Measurements from ENCODE around the gene SETD2.
A peak's percentile ranks its signal among the peaks of the same experiment; 100 is the strongest.

SETD2 gene

GRCh38 chr3:46998121-46998851, 165.6 kb downstream of the SETD2 start:
- no peak for DNase-seq (ENCODE audit: low spot score)

GRCh38 chr3:46997453-46998091, 166.3 kb downstream of the SETD2 start:
- no peak for DNase-seq (ENCODE audit: low spot score)

GRCh38 chr3:46996689-46997452, 167.0 kb downstream of the SETD2 start:
- DNase-seq (ENCODE audit: low spot score) = no peak

- no peak for DNase-seq (ENCODE audit: low spot score)
Measured at GRCh38 chr3:46995901-46996562, 167.9 kb downstream of the SETD2 start.

- no peak for DNase-seq (ENCODE audit: low spot score)
Measured at GRCh38 chr3:46994801-46995731, 168.8 kb downstream of the SETD2 start.

GRCh38 chr3:46993986-46994385, 169.9 kb downstream of the SETD2 start:
- no peak for DNase-seq (ENCODE audit: low spot score)

- DNase-seq (ENCODE audit: low spot score) = no peak
Measured at GRCh38 chr3:46993292-46993691, 170.6 kb downstream of the SETD2 start.

GRCh38 chr3:46992231-46992630, 171.7 kb downstream of the SETD2 start:
- DNase-seq (ENCODE audit: low spot score) = no peak

- no peak for DNase-seq (ENCODE audit: low spot score)
Measured at GRCh38 chr3:46991406-46992165, 172.3 kb downstream of the SETD2 start.

- DNase-seq (ENCODE audit: low spot score) = peak; percentile 44
Measured at GRCh38 chr3:46990573-46991374, 173.1 kb downstream of the SETD2 start.

- no peak for DNase-seq (ENCODE audit: low spot score)
Measured at GRCh38 chr3:46989146-46989810, 174.6 kb downstream of the SETD2 start.

GRCh38 chr3:46988616-46989015, 175.3 kb downstream of the SETD2 start:
- no peak for DNase-seq (ENCODE audit: low spot score)

- no peak for DNase-seq (ENCODE audit: low spot score)
Measured at GRCh38 chr3:46987743-46988401, 176.0 kb downstream of the SETD2 start.

- DNase-seq (ENCODE audit: low spot score) = no peak
Measured at GRCh38 chr3:46987319-46987742, 176.6 kb downstream of the SETD2 start.

- DNase-seq (ENCODE audit: low spot score) = no peak
Measured at GRCh38 chr3:46986782-46987310, 177.1 kb downstream of the SETD2 start.

- DNase-seq (ENCODE audit: low spot score) = no peak
Measured at GRCh38 chr3:46986055-46986730, 177.7 kb downstream of the SETD2 start.

- no peak for DNase-seq (ENCODE audit: low spot score)
Measured at GRCh38 chr3:46985588-46985987, 178.3 kb downstream of the SETD2 start.

Measured in pons (tissue), 1 donor.